Endothelial cell of umbilical vein (primary cell): Measurements from ENCODE around the gene OR10P1.

Source experiments
- EZH2 ChIP-seq: IDR thresholded peaks from 2 replicates; pipeline ENCODE4 v1.6.1; 2012; ENCODE audit warnings: borderline replicate concordance, low read depth, mild to moderate bottlenecking, moderate library complexity, low read length, inconsistent platforms; ENCODE audit not compliant: severe bottlenecking
- FOS ChIP-seq: IDR thresholded peaks from 2 replicates; pipeline ENCODE4 v1.6.1; 2011; ENCODE audit warnings: mild to moderate bottlenecking, low read length, moderate library complexity, borderline replicate concordance; ENCODE audit not compliant: insufficient read depth
- GATA2 ChIP-seq: IDR thresholded peaks from 2 replicates; pipeline ENCODE4 v1.7.0; 2011; ENCODE audit warnings: low read depth, mild to moderate bottlenecking, moderate library complexity, mixed read lengths, low read length; ENCODE audit not compliant: insufficient read length, insufficient read depth
- JUN ChIP-seq: IDR thresholded peaks from 2 replicates; pipeline ENCODE4 v1.6.1; 2011; ENCODE audit warnings: borderline replicate concordance, low read depth; ENCODE audit not compliant: insufficient read length, insufficient read depth
- MYC ChIP-seq: IDR thresholded peaks from one replicate; pipeline ENCODE4 v1.6.1; 2011; ENCODE audit warnings: mild to moderate bottlenecking, low read depth, low read length
- POLR2A ChIP-seq: IDR thresholded peaks from 2 replicates; pipeline ENCODE4 v1.6.1; 2012; ENCODE audit warnings: low read depth, mild to moderate bottlenecking, control low read depth, low read length
- POLR2AphosphoS5 ChIP-seq: IDR thresholded peaks from 2 replicates; pipeline ENCODE4 v1.6.1; 2012; ENCODE audit warnings: low read depth, mild to moderate bottlenecking, control low read depth, low read length, moderate library complexity; ENCODE audit not compliant: insufficient read depth
- TF ChIP-seq, protein P1 (sequence below): IDR thresholded peaks from 2 replicates; pipeline ENCODE4 v1.6.1; 2011; ENCODE audit not compliant: insufficient read depth, insufficient read length
- TF ChIP-seq, protein P2 (sequence below), 2 donors: IDR thresholded peaks; 1 replicate in 1 of 2; 2 replicates in 1 of 2; pipeline ENCODE4 v1.5.1; 2011; ENCODE audit warnings: low read length in 2 of 2, mild to moderate bottlenecking in 2 of 2, moderate library complexity in 2 of 2, control low read depth in 1 of 2, inconsistent platforms in 1 of 2, low read depth in 1 of 2; ENCODE audit not compliant: insufficient read depth in 1 of 2; ENCODE audit errors: extremely low read depth in 1 of 2

DNA sequence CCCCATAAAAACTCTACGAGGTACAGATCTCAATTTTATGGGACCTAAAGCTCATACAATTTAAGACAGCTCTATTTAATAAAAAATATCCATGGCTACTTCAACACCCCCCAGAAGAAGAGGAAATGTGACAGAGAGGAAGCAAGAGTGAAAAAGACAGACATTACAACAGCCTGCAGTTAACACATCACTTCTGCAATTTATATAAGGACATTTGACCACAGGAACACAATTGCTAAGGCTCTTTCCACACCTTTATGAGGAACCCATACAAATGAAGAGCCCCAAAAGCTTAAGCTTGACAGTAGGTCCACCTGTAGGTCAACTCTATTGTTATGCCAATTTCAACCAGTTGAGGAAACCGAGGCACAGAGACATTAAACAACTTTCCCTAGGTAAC, 5.6 kb downstream of the OR10P1 start:
- TF ChIP-seq, protein P1, sequence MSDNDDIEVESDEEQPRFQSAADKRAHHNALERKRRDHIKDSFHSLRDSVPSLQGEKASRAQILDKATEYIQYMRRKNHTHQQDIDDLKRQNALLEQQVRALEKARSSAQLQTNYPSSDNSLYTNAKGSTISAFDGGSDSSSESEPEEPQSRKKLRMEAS = no peak
- TF ChIP-seq GATA2 (no peak), EZH2 (no peak), POLR2AphosphoS5 (no peak), POLR2A (no peak), MYC (no peak), JUN (no peak), FOS (no peak)
- TF ChIP-seq, protein P2, sequence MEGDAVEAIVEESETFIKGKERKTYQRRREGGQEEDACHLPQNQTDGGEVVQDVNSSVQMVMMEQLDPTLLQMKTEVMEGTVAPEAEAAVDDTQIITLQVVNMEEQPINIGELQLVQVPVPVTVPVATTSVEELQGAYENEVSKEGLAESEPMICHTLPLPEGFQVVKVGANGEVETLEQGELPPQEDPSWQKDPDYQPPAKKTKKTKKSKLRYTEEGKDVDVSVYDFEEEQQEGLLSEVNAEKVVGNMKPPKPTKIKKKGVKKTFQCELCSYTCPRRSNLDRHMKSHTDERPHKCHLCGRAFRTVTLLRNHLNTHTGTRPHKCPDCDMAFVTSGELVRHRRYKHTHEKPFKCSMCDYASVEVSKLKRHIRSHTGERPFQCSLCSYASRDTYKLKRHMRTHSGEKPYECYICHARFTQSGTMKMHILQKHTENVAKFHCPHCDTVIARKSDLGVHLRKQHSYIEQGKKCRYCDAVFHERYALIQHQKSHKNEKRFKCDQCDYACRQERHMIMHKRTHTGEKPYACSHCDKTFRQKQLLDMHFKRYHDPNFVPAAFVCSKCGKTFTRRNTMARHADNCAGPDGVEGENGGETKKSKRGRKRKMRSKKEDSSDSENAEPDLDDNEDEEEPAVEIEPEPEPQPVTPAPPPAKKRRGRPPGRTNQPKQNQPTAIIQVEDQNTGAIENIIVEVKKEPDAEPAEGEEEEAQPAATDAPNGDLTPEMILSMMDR (IDR thresholded peaks at IDR 0.05; ENCODE audit: extremely low read depth in 1 of 2, insufficient read depth in 1 of 2, low read depth in 1 of 2, low read length in 2 of 2) = no peak
